Stimulated activated CD8-positive, alpha-beta memory T cell treated with anti-CD3 and anti-CD28 coated beads, Interleukin-2, amount 100 ng/mL, for 1 hour (primary cell): ENCODE data around the gene PPP1R3G.

Experiments used
- DNase-seq, 2 donors: peaks; one replicate each; pipeline ENCODE4 v3.0.0-alpha.2; 2020; ENCODE audit warnings: low read depth in 2 of 2

Gene PPP1R3G

DNA sequence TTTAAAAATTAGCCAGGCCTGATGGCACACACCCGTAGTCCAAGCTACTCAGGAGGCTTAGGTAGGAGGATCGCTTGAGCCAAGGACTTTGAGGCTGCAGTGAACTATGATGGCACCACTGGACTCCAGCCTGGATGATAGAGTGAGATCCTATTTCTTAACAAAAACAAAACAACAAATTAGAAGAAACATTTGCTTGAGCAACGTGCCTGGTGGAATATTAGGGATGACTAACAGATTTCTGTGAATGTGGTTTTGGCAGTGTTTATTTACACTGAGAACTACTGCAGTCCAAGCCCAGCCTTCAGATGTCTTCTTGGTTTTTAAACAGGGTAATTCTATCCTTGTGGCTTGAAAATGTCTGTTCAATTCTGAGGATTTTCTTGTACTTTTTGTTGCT lies 9.2 kb downstream of the PPP1R3G start:
- no peak for DNase-seq

DNA sequence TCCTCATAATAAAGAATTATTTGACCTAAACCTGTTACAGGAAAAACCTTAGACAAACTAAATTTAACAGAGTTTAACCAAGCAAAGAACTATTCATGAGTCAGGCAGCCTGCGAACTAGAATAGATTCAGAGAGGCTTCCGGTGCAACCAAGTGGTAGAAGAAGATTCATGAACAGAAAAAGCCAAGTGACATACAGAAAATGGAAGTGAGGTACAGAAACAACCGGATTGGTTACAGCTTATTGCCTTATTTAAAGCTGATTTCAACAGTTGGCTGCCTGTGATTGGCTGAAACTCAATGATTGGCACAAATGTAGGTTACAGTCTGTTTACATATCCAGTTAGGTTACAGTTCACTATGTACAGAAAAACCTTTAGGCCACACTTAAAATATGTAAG lies 10.1 kb downstream of the PPP1R3G start:
- no peak for DNase-seq

DNA sequence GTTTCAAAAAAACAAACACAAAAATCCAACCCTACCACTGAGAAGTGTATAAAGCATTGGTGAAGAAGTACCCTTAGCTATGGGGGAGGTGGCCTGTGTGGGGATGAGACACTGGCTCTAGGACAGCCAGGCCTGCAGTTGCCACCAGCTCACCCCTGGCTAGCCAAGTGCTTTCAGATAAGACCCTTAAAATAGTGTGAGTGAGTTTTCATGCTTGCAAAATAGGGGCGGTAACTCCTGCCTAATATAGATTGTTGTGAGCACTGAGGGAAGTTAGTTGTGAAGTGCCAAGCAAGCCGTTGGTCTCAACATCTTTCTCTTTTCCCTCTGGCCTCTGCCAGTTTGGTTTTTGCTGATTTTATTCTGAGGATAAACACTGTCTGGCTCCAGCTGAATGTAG lies 11.3 kb downstream of the PPP1R3G start:
- DNase-seq, result no peak

DNA sequence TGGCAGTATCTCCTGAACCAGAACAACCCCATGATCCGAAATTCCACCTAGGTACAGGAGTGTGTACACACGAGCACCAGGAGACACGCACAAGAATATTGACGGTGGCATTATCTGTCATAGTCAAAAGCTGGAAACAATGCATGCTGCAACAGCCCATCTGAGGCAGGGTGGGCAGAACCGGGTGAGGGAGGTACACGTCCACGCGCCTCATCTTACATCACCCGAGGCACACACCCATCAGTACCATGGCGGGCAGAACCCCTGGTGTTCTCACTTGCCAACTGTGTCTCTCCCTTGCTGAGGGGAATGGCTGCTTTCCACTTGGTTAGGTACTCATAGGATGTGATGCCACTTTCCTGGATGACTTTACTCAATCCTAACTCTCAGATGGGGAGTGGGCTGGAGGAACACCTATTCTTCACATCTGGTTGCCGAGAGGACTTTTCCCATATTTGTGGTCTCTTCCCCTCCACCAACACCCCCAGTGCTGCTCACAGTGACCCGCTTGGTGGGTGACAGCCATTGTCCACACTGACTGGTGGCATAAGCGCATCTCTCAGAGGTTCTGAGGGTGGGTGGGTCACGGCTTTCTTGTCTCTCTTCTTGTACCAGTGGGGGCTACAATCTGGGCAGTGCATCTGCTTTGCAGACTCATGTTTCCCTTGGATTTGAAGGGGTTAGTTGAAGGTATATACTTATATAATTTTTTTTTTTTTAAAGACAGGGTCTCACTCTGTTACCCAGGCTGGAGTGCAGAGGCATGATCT lies 13.5 kb downstream of the PPP1R3G start:
- no peak for DNase-seq

DNA sequence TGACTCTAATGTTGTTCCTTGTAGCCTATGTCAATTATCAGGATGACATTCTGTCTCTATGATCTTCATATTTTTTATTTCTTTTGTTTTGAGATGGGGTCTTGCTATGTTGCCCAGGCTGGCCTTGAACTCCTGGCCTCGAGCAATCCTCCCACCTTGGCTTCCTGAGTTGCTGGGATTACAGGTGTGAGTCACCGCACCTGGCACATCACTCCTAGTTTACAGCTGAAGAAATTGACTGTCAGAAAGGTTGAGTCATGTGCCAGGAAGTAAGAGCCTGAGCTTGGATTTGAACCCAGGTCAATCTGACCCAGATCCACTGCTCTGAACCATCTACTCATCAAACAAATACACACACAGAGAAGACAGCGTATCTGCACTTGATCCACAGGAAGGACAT lies 14.4 kb downstream of the PPP1R3G start:
- no peak for DNase-seq

DNA sequence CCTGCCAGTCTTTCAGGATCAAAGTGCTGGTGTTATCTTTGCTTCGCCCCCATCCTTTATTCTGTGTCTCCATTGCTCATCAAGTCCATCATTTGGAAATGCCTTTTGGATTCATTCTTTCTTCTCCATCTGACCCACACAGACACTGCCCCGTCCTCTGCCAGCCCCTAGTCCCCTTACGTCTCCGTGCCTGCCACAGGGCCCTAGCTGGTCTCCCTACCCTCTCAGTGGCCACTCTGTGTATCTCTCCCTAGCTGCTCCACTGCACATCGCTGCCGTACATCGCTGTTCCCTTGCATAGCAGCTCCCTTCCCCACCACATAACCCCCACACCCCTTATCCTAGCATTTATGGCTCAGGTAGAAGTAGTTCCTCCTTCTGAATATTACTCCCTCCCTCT lies 15.7 kb downstream of the PPP1R3G start:
- no peak for DNase-seq

DNA sequence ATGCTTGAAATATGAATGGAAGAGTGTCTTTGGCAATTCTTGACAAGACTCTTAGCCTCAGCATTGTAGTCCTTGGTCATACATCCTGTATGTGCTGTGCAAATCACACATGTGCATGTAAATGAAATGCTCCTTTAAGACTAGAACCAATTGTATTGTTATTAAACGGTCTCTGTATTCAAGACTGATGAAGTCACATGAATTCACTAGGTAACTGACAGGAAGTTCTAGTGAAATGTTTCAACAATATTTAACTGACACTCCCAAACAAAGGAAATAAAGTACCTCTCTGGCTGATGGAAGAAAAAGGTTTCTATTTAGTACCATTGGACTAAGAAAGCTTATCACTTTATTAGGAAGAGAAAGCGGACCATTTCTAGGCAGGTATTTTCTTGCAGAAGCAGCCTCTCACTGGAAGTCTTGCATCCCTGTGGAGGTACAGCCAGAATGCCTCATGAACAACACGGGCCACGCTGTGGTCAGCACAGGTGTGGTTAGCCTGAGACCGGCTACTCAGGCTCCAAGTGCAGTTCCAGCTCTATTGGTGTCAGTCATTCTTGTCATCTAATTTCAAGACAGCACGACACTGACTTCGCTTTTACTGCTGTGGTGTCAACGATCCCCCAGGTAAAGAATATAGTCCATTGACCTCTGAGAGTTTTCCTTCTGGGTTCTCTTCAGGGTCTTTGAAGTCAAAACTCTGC lies 17.3 kb downstream of the PPP1R3G start:
- no peak for DNase-seq

DNA sequence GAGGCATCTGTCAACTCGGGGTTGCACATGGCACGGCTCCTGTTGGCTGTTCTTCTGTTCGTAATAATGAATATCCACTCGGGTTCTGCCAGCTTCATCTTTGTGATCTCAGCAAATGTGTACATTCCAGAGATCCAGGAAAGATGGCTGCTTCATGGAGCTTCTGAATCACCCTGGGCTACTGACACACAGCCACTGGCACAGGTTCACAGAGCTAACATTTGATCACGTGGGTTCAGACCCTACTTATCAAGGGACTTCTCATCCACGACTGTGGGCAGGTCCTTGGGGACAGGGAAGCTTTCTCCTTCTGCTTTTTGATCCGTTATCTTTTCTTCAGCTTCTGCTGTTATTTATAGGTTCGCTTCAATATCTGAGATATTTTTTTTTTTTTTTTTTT lies 18.1 kb downstream of the PPP1R3G start:
- no peak for DNase-seq

DNA sequence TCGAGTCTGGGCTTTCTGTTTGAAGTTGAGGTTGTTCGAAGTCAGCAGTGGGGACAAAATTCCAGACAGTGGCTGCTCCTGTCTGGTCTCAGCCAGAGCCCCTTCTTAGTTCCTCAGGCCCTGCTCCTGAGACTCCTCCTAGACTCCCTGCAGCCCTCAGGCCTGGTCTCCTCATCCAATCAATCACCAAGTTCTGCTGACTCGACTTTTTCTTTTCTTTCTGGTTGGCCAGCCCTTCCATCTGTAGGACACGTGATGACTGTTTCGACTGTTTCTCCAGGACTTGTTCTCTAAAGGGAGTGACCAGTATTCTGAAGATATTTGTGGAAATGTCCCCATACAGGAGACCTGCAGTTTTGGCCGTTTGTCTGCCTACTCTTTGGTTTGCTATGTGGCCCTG lies 19.5 kb downstream of the PPP1R3G start:
- no peak for DNase-seq

DNA sequence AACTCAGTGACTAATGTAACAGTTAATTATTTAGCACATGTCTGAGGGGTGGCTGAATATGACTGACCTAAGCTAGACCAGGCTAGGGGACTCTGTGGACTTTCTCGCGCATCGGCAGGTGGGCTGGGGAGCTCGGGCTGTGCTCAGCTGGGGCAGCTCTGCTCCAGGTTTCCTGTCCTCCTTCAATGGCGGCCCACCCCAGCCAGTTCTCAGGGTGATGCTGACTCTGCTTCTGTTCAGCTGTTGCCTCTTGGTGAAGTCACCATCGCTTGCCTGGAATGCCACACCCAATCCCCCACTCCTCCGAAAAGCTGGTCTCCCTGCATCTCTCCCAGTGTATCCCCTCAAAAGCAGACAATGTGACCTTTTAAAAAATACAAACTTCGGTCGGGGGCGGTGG lies 20.0 kb downstream of the PPP1R3G start:
- no peak for DNase-seq

DNA sequence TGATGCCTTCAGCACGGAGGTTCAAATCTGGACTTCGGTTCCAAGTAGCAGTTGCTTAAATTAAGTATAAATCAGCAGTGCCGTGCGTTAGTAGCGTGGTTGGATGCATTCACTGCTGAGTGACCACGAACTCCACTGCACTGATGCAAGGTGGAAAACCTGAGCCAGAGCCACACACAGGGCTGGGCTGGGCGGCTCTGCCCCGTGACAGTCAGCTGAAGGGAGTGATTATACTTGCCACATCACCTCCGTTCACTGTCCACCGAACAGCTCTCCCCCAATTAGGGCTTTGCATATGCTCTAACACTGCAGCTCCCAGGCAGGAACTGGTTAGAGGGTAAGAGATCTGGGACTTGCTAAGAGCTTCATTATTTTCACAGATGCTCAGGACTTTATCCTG lies 22.2 kb downstream of the PPP1R3G start:
- no peak for DNase-seq

DNA sequence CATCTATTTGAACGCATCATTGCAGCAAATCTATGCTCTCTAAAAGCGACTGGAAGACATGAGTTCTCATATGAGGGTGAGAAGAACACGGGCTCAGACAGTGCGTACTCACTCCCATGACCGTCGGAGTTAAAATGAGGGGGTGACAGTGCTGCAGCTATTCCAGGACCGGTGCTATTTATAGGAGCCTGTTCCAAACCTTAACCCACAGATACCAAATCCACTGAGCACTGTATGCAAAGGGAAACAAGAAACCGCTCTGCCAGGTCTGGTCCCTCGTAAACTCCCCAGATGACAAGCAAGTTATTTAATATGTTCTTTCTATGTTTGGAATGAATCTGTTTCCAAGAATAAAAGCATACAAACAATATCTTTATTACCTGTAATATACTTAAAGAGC lies 22.9 kb downstream of the PPP1R3G start:
- no peak for DNase-seq

DNA sequence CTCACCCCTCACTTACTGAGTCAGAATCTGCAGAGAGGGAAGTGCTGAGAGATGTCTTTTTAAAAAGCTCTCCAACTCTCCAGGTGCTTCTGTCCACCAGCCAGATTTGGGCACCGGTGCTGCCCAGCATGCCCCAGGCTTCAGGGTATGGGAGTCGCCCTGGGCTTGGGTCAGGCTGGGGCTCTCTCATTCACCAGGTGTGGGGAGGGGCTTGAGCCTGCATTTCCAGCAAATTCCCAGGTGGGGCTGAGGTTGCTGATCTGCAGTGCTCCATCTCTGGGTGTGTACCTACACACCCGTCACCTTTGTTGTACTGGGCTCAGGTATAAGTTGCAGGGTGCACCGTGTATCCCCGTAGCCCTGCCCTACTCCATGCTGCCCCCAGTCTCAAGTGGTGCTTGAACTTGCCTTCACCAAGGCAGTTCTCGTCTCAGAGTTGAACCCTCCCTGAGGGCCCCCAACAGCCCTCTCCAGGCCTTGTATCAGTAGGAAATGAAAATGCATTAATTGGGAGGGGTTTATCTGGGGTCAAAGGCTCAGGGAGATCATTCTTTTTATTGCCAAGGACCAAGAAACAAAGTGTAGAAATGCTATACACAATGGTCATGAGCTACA lies 23.5 kb downstream of the PPP1R3G start:
- no peak for DNase-seq

DNA sequence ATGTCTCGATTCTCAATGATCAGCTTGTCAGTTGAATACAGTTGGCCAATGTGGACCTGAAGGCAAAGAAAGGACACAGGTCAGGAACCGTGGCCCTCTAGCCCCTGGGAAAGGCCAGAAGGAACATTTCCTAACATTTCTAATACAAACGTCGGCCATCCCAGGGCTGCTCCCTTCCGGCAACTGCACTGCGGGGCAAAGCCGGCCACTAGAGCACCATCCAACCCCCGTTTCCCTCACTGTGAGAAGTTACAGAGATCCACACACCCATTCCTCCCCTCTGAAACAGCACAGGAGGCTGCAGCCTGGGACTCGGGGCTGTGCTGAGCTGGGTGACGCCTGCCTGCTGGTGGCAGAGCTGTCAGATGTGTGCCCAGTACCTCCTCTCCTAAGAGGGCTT lies 24.3 kb downstream of the PPP1R3G start:
- DNase-seq, result no peak

DNA sequence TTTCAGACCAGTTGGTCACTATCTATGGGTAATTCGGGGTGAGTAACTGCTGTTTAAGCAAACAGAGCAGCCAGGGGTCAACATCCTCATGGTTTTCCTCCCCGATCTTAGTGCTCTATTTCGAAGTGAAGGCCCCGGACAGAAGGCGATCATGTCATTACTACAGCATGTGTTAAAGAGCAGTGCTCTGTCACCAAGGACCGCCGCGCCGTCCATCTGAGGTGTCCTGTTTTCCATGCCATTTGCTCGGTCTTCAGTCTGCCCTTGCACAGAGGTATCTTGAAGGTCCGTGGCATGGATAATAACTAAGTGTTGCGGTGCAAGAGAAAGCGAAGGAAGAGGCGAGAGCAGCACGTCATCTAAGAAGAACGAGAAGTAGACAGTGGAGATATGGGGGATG lies 25.1 kb downstream of the PPP1R3G start:
- DNase-seq, result no peak

DNA sequence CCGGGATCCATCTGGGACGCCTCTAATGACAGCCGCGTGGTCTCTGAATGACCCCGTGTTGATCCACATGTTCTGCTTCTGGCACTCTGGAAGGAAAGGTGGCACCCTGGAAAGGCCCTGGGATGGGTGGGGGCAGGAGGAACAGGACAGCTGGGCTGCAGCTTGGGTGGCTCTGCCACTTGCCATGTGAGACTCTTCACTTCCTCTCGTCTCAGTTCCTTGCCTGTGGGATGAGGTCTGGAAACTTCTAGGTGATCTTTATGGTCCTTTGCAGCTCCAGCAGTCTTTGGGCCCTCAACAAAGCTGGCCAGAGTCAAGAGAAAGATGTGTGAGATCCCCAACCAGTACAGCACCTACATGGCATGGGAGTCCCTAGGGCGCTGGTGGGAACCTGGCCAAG lies 26.5 kb downstream of the PPP1R3G start:
- DNase-seq, result no peak

DNA sequence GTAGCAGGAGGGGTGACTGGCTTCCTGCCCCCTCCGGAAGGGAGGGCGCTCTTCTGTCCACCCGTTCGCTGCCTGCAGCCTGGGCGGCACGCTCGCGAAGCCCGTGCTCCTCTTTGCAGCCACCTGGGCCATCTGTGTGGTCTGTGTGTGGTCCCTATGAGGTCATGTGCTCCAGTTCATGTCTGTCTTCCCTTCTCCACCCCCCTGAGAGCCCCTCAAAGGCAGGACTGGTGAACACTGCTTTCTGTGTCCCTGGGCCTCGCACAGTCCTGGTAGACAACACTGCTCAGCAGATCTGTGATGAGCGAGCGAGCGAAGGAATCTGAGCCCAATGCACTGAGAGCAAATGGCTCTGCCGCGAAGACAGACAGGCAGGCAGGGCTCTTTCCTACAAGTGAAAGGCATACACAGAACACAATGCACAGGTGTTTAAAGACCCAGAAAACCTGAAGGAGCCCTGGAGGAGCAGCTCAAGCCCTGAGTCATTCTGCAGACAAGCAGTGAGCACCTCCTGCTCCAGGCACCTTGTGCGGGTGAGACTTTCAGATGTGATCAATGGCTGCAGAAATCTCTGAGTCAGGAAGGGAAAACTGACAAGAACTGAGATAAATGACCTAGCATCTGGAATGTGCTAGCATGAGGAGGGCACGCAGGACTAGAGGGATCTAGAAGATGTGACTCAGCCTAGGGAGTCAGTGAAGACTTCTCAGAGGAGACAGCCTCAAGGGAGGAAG lies 27.1 kb downstream of the PPP1R3G start:
- no peak for DNase-seq

DNA sequence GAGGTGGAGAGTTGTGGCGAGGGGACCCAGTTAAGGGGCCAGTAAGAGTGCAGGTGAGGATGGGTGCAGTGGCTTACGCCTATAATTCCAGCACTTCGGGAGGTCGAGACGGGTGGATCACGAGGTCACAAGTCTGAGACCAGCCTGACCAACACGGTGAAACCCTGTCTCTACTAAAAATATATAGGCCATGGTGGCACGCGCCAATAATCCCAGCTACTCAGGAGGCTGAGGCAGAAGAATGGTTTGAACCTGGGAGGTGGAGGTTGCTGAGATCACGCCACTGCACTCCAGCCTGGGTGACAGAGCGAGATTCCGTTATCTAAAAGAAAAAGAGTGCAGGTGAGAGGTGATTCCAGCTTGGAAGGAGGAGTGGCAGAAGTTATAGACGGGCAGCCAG lies 28.0 kb downstream of the PPP1R3G start:
- DNase-seq, result no peak

DNA sequence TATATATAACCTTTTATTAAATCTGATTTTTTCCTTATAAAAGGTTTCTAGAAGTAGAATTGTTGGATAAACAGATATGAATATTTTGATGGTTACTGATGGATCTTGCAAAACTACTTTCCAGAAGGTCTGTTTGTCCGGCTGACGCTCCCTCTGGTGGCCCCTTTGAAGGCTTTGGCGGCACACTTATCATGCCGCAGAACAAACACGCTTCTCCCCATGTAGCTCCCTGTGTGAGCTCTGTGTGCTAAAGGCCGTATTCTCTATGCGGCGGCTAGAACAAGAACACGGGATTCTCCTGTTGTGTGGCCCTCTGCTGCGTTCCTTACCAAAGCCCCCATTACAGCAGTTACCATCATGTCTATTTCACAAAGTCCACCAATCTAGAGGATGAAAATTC lies 30.0 kb downstream of the PPP1R3G start:
- no peak for DNase-seq

DNA sequence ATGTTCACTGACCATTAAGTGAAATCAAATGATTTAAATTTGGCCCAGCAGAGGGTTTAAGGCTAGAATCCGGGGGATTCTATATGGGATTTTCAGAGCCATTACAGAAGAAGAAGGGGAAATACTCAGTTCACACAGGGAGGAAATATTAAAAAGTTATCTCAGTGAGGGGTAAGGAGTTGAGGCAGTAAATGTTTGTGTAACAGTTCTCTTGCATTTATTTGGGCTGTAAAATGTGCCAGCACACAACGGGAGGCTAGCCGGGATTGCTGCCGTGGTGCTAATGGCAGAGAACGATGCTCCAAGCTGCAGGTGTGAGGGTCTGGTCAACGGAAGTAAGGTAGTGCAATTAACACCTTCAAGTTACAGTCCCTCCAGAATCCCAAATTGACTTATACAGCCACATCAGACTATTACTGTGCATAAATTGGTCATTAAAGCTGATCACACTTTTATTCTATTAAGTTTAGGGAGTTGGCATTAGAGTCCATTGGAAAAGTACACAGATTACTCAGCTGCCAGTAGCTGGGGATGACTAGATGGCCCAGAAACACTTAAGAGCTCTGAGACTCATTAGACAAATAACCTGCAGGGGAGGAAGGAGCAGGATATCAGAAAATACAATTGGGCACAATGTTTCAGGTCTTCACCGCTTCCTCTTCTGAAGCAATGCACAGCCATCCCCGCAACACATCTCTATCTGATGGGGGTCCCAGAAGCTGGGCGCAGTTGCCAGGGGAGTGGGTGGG lies 31.3 kb downstream of the PPP1R3G start:
- no peak for DNase-seq

DNA sequence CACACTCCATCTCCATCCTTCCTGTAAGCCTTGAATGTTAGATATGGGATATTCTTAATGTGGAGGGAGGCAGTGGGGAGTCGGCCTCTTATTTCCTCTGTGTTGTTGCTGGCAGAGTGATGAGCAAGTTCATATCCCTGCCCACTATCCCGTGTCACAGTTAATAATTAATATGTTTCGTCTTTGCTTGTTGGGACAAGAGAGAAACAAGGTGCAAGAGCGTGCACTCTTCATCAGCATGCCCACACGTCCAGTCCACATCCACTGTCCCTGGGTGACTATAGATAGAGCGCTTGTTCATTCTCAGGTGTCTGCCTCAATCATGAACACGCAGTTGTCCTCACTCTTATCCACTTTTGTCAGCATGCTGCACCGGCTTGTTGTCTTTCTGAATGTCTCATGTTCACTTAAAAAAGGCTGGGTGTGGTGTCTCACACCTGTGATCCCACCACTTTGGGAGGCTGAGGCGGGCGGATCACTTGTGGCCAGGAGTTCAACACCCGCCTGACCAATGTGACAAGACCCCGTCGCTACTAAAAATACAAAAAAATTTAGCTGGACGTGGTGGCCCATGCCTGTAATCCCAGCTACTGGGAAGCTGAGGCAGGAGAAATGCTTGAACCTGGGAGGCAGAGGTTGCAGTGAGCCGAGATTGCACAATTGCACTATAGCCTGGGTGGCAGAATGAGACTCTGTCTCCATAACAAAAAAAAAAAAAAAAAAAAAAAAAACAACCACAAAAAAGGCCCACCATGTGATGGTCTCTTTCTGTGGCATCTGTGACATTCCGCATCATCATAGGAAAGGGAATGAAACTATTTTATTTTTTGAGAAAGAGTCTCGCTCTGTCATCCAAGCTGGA lies 34.2 kb downstream of the PPP1R3G start:
- no peak for DNase-seq
